Cardiac fibroblast (primary cell): ENCODE measurements around the gene IMMP2L.
"Not testable (repeated sequence)": the region's sequence is repeated elsewhere in the genome, so short reads cannot be mapped to it uniquely, and the experiment has no call there.

Source experiments
- DNase-seq, 2 donors: peaks; one replicate each; pipeline versions ENCODE4 v3.0.0 to v3.0.0-alpha.2; 2010; ENCODE audit warnings: low read depth in 2 of 2
- H3K4me3 ChIP-seq, 2 donors: replicated peaks in 1 of 2; 1 replicate in 1 of 2; 2 replicates in 1 of 2; pipeline ENCODE4 v1.5.1; 2011; ENCODE audit warnings: low read depth in 2 of 2, low read length in 2 of 2, mild to moderate bottlenecking in 2 of 2, moderate library complexity in 1 of 2
- TF ChIP-seq, protein P1 (sequence below): IDR thresholded peaks from one replicate; pipeline ENCODE4 v1.5.1; 2011; ENCODE audit warnings: low read depth, mild to moderate bottlenecking, low read length, inconsistent platforms

Gene IMMP2L

DNA sequence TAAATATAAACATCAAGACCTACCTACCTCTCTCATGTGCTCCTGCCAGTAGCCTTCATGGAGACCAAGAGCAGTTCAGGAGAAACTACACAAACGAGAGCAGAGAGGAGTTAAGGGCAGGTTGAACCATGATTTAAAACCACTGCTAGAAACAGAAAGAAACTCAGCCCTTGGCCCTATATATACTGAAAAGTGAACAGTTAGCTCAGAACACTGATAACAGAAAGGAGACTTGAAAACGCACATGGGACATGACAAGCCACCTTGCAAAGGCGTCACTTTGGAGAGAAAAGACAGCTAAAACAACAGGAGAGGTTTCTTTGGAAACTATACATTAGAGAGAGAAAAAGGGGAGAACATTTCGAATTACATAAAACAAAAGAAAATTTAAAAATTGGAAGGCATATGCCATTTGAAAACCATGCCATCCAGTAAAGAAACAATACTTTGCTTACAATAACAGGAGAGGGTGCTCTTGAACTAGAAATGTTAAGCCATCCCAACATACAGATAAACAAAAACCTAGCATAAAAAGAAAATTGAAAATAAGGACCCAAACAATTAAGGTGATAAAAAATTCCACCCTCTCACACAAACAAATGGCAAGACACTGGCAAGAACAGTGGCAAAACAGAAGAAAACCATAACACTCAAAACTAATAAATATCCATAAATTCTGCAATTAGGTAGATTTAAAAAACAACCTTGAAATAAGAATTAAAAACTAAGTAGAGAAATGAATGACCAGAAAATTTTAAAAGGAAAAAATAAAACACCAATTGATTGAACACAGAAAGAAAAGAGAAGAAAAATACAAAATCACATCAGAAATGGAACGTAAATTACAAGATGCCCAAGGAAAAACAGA lies 232.7 kb downstream of the IMMP2L start:
- peak; percentile 44 to 53 for DNase-seq
- H3K4me3 ChIP-seq: no peak overlapping the region
- TF ChIP-seq, protein P1, sequence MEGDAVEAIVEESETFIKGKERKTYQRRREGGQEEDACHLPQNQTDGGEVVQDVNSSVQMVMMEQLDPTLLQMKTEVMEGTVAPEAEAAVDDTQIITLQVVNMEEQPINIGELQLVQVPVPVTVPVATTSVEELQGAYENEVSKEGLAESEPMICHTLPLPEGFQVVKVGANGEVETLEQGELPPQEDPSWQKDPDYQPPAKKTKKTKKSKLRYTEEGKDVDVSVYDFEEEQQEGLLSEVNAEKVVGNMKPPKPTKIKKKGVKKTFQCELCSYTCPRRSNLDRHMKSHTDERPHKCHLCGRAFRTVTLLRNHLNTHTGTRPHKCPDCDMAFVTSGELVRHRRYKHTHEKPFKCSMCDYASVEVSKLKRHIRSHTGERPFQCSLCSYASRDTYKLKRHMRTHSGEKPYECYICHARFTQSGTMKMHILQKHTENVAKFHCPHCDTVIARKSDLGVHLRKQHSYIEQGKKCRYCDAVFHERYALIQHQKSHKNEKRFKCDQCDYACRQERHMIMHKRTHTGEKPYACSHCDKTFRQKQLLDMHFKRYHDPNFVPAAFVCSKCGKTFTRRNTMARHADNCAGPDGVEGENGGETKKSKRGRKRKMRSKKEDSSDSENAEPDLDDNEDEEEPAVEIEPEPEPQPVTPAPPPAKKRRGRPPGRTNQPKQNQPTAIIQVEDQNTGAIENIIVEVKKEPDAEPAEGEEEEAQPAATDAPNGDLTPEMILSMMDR: no peak

DNA sequence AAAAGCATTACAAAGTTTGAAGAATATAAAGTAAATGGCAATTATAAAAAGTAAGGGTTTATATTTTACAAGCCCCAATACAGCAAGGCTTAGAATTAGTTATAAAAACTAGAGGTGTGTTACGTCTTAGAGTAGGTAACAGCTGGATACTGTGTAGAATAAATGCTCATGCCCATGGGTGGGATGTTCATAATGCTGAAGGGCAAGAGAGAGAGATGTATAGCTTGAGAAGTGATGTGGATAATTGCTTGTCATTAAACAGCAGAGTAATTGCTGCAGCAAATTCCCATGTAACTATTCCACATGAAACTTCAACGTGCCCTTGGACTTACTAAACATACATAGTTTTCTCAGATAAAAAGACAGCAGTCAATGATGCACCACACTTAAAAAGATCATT lies 233.8 kb downstream of the IMMP2L start:
- no peak overlapping the region for H3K4me3 ChIP-seq
- TF ChIP-seq, protein P1: no peak
- no peak for DNase-seq

DNA sequence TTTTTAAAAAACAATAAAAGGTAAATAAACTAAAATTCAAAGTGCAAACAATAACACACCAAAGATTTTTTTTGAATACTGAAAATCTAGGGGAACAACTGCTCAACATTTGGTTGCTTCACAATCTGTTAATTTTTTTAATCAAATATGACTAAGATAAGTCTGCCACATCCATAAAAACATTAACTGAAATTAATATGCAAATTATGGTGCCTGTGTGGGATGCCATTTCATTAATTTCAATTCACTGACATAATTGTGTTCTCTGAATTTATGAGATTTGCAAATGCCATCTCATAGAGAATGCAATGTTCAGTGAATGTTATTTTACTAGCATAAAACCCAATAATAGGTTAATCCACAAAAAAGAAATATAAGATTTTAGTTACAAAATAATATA lies 237.5 kb downstream of the IMMP2L start:
- TF ChIP-seq, protein P1: no peak
- no peak for DNase-seq
- no peak overlapping the region for H3K4me3 ChIP-seq

DNA sequence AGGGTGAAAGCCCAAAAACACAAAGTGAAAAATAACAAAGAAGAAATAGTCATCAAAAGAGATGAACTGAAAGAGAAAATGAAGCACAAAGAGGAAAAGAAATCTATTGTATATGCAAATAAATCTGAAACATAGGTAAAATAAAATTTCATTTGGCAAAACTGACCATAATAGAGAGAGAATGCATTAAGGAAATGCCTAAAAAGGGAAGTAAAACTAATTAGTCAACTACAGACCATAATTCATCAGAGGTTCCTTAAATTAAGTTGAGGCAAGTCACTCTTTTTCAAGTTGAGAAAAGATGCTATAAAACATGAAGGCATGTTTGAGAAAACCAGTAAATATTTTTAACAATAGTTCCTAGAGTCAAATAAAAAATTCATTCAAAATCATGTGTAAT lies 238.1 kb downstream of the IMMP2L start:
- H3K4me3 ChIP-seq: no peak overlapping the region
- DNase-seq: no peak
- TF ChIP-seq, protein P1: no peak

DNA sequence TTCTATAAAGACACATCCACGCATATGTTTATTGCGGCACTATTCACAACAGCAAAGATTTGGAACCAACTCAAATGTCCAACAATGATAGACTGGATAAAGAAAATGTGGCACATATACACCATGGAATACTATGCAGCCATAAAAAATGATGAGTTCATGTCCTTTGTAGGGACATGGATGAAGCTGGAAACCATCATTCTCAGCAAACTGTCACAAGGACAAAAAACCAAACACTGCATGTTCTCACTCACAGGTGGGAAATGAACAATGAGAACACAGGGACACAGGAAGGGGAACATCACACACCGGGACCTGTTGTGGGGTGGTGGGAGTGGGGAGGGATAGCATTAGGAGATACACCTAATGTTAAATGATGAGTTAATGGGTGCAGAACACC lies 238.6 kb downstream of the IMMP2L start:
- H3K4me3 ChIP-seq: not testable (repeated sequence)

DNA sequence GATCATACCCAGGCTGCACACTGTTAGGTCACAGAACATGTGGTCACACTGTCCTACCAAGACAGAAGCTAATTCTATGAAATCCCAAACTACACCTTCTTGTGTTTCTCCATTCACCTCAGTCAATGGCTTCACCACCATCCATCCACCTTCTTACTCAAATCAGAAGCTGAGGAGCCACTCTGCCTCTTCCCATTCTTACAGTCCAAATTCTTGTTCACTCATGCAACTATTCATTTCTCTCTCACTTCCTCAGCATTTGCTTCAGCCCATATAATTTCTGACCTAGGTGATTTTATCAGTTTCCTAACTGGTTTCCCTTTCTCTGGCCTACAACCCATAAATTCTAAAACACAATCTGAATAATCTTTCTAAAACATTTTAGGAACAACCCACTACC lies 242.2 kb downstream of the IMMP2L start:
- no peak for DNase-seq
- TF ChIP-seq, protein P1: no peak
- no peak overlapping the region for H3K4me3 ChIP-seq

More for the DNA sequence above, 238.6 kb downstream of the IMMP2L start:
- DNase-seq: not testable (repeated sequence)

DNA sequence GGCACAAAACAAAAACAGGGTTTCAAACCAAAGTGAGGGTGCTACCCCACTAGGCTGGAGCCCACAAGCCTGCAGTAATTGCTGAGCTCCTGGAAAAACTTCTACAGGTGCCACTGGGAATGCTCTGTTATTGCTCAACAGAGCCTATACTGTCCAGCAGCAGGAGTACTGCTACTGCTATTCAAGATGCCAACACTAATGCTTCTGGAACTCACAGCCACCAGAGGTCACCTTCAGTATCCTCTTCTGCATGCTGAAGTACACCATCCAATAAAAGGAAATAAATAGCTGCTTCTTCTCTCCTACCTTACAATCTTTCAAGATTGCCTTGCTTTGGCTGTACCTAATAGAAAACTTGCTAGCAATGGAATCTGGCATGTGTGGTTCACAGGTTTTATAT lies 249.3 kb downstream of the IMMP2L start:
- TF ChIP-seq, protein P1: no peak
- H3K4me3 ChIP-seq: no peak overlapping the region
- DNase-seq: peak; percentile 15 to 24
